ENCODE data around the gene MNX1. TPM values are rescaled to one million over a fixed set of nuclear protein-coding genes. Genes with fewer than 3 reads are reported as not detected.

MNX1 gene
- total RNA-seq, 2 donors from 2014 or later: 15.9 to 20.4 TPM

- DNase-seq: no peak
- no peak for ATAC-seq
- intact Hi-C loops (cut with DNase I, micrococcal nuclease): no loop called here
Measured at GRCh38 chr7:156989766-156990535, 20.5 kb downstream of the MNX1 start.

GRCh38 chr7:156988343-156989185 lies 21.9 kb downstream of the MNX1 start:
- intact Hi-C loops (cut with DNase I, micrococcal nuclease): no loop called here
- no peak for ATAC-seq
- no peak for DNase-seq

DNA sequence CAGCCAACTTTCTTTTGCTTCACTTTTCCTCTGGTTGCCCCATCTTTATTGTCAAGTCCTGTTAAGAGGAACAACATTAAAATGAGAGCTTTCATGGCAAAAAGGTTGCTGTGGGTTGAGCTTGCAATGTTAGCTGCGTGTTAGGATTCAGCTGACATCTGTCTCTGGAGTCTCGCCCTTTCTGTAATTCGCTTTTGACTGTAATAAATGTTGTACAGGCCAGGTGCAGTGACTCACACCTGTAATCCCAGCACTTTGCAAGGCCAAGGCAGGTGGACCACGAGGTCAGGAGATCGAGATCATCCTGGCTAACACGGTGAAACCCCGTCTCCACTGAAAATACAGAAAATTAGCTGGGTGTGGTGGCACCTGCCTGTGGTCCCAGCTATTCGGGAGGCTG lies 24.1 kb downstream of the MNX1 start:
- no peak for DNase-seq
- intact Hi-C loops (cut with DNase I, micrococcal nuclease): no loop called here
- ATAC-seq: peak; percentile 65

- peak; percentile 24 for ATAC-seq
- no peak for DNase-seq
- intact Hi-C loops (cut with DNase I, micrococcal nuclease): no loop called here
Measured at GRCh38 chr7:156985101-156985992, 25.1 kb downstream of the MNX1 start.

DNA sequence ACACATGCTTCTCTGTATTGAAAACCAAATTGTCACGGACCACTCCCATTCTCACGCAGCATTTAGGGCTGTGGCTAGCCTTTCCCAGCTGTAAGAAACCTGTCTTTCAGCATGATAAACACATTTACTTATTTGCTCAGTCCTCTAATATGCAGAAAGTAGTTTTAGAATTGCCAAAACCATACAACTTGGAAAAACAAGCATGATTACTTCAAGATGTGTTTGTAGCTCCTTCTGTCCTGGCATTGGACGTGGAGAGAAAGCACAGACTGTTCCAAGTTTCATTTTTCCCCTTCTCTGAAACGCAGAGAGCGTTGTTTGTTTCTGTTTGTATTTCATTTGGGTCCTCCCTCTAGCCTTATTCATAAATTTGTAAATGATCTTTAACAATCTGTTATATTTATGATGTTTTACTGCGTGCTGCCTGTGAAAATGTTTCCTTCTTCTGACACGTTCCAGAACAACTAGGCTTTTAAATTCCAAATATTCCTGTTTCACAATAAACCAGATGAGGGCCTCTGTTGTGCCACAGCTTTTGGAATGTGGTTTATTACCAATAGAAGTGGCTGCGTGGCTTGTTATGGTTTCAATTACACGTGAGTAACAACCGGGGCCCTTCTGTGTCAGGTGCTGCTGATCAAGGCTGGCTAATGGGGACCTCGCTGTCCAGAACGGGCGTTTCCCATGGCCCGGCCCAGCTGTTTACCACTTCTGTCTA lies 26.1 kb downstream of the MNX1 start:
- DNase-seq (no peak), ATAC-seq (peak; percentile 51)
- intact Hi-C loops (cut with DNase I, micrococcal nuclease): no loop called here

GRCh38 chr7:156979711-156980110 lies 30.8 kb downstream of the MNX1 start:
- intact Hi-C loops (cut with DNase I, micrococcal nuclease): no loop called here
- DNase-seq (no peak), ATAC-seq (no peak)

GRCh38 chr7:156979007-156979606 lies 31.4 kb downstream of the MNX1 start:
- intact Hi-C loops (cut with DNase I, micrococcal nuclease): no loop called here
- no peak for ATAC-seq
- DNase-seq: no peak

DNA sequence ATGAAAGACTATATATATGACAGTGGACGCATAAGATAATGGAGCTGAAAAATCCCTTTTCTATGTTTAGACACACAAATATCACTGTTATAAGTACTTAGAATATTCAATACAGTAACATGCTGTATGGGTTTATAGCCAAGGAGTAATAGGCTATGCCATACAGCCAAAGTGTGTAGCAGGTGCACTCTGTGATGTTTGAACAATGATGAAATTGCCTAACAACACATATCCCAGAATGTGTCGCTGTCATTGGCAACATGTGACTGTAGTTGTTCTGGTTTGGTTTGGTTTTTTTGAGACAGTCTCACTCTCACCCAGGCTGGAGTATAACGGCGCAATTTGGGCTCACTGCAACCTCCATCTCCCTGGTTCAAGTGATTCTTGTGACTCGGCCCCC lies 34.8 kb downstream of the MNX1 start:
- intact Hi-C loops (cut with DNase I, micrococcal nuclease): no loop called here

DNA sequence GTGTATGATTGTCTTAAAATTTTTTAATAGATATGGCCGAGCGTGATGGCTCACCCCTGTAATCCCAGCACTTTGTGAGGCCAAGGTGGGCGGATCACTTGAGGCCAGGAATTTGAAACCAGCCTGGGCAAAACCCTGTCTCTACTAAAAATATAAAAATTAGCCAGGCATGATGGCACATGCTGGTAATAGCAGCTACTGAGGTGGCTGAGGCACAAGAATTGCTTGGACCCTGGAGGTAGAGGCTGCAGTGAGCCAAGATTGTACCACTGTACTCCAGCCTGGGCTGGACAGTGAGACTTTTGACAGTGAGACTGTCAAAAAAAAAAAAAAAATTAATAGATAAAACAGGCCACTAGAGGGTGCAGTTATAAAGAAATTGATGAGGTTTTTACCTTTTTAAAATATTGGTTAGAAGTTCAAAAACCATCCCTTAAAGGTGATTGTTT lies 40.5 kb downstream of the MNX1 start:
- intact Hi-C loops (cut with DNase I, micrococcal nuclease): no loop called here
- DNase-seq: no peak
- peak; percentile 65 for ATAC-seq

More for the DNA sequence above, 34.8 kb downstream of the MNX1 start:
- ATAC-seq (peak; percentile 73), DNase-seq (no peak)

GRCh38 chr7:156968183-156968582 lies 42.3 kb downstream of the MNX1 start:
- no peak for ATAC-seq
- intact Hi-C loops (cut with DNase I, micrococcal nuclease): no loop called here
- DNase-seq: no peak

GRCh38 chr7:156966387-156966786 lies 44.1 kb downstream of the MNX1 start:
- no peak for DNase-seq
- intact Hi-C loops (cut with DNase I, micrococcal nuclease): no loop called here
- ATAC-seq: no peak

DNA sequence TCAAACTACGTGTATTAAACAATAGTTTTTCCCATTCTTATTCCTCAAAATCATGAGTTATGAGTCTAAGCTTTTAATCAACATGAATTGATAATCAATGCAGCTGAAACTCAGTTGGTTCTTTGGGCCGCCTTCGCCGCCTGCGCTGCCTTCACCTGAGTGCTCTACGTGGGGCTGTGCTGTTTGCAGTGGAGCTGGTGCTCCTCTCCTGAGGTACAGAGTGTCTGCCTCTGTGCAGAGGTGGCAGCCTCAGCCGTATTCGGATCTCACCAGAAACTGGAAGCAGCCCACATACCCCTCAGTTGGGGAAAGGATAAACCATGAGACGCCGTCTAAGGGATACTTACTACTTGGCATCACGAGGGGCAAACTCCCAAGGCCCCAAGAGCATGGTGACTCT lies 45.5 kb downstream of the MNX1 start:
- DNase-seq (no peak), ATAC-seq (no peak)
- intact Hi-C loops (cut with DNase I, micrococcal nuclease): no loop called here

- intact Hi-C loops (cut with DNase I, micrococcal nuclease): no loop called here
- ATAC-seq (no peak), DNase-seq (no peak)
Measured at GRCh38 chr7:156963472-156963871, 47.0 kb downstream of the MNX1 start.

DNA sequence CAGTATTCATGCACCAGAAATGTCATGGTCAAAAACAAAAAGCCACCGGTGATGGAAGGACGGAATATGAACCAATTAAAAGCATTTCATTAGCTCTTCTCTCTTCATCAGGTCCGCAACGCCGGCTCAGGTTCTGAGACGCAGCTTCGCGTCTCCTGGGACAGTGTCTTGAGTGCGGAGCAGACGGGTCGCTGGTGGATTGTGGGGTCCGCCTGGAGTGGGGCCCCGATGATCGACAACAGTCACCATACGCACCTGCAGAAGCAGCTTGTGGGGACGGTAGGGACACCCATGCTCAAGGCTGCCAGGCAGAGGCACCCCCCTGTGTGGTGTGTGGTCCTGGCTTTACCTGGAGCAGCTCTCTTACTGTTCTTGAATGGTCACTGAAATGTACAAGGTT lies 47.6 kb downstream of the MNX1 start:
- intact Hi-C loops (cut with DNase I, micrococcal nuclease): no loop called here
- no peak for ATAC-seq
- no peak for DNase-seq

GRCh38 chr7:156962145-156962544 lies 48.3 kb downstream of the MNX1 start:
- intact Hi-C loops (cut with DNase I, micrococcal nuclease): no loop called here
- DNase-seq: no peak
- ATAC-seq: no peak

DNA sequence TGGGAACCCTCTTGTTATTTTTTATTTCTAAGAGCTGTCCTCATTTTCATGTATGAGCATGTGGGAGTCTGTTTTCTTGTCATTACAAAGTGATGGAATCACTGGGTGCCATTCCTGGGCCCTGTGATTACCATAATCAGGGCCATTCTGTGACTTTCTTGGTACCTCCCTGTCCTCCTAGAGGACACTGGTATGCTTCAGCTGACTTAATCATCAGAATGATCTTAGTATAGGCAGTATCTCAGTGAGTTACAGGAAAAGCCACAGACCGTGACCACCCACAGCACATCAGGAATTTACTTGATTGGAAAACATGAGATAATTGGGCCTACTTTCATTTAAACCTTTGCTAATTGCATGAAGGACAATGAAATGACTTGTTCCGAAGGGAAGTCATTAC lies 53.7 kb downstream of the MNX1 start:
- DNase-seq: no peak
- no peak for ATAC-seq
- intact Hi-C loops (cut with DNase I, micrococcal nuclease): no loop called here

GRCh38 chr7:156954941-156955340 lies 55.5 kb downstream of the MNX1 start:
- intact Hi-C loops (cut with DNase I, micrococcal nuclease): loop anchor here in 1 of 2 donors (5.0 kb wide), 1 partner anchor 182 kb away; the partner anchor contains the start of gene UBE3C

More at GRCh38 chr7:156954941-156955340, 55.5 kb downstream of the MNX1 start:
- DNase-seq (no peak), ATAC-seq (no peak)
